Brain microvascular endothelial cell (primary cell): Measurements from ENCODE around the gene CRLF3.

Source experiments
- DNase-seq: peaks from one replicate; pipeline ENCODE4 v3.0.0-alpha.2; 2020
- H3K27ac ChIP-seq: fragments of 250-450 bp; sonication (Bioruptor Pico); 2 replicates; pipeline ENCODE4 v1.5.1; 2020; ENCODE audit warnings: mild to moderate bottlenecking, moderate library complexity
- H3K27me3 ChIP-seq: fragments of 250-450 bp; sonication (Bioruptor Pico); replicated peaks from 2 replicates; pipeline ENCODE4 v1.5.1; 2020; ENCODE audit warnings: mild to moderate bottlenecking
- H3K36me3 ChIP-seq: fragments of 250-450 bp; sonication (Bioruptor Pico); replicated peaks from 2 replicates; pipeline ENCODE4 v1.5.1; 2020; ENCODE audit warnings: mild to moderate bottlenecking
- H3K4me3 ChIP-seq: 2 replicates; pipeline ENCODE4 v1.5.1; 2011; ENCODE audit warnings: low read depth, mild to moderate bottlenecking, control low read depth, low read length, moderate library complexity
- in situ Hi-C: cut with HindIII; loops from 2 replicates; pipeline ENCODE4 v1.10.0; 2017; ENCODE audit warnings: low sequenced_read_pairs, low pct_ligation_motif_present
- TF ChIP-seq, protein P1 (sequence below): IDR thresholded peaks from 2 replicates; pipeline ENCODE4 v1.5.1; 2011; ENCODE audit warnings: low read depth, mild to moderate bottlenecking, moderate library complexity, low read length, control low read depth, inconsistent platforms; ENCODE audit errors: missing control alignments

Gene CRLF3, protein sequence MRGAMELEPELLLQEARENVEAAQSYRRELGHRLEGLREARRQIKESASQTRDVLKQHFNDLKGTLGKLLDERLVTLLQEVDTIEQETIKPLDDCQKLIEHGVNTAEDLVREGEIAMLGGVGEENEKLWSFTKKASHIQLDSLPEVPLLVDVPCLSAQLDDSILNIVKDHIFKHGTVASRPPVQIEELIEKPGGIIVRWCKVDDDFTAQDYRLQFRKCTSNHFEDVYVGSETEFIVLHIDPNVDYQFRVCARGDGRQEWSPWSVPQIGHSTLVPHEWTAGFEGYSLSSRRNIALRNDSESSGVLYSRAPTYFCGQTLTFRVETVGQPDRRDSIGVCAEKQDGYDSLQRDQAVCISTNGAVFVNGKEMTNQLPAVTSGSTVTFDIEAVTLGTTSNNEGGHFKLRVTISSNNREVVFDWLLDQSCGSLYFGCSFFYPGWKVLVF

DNA sequence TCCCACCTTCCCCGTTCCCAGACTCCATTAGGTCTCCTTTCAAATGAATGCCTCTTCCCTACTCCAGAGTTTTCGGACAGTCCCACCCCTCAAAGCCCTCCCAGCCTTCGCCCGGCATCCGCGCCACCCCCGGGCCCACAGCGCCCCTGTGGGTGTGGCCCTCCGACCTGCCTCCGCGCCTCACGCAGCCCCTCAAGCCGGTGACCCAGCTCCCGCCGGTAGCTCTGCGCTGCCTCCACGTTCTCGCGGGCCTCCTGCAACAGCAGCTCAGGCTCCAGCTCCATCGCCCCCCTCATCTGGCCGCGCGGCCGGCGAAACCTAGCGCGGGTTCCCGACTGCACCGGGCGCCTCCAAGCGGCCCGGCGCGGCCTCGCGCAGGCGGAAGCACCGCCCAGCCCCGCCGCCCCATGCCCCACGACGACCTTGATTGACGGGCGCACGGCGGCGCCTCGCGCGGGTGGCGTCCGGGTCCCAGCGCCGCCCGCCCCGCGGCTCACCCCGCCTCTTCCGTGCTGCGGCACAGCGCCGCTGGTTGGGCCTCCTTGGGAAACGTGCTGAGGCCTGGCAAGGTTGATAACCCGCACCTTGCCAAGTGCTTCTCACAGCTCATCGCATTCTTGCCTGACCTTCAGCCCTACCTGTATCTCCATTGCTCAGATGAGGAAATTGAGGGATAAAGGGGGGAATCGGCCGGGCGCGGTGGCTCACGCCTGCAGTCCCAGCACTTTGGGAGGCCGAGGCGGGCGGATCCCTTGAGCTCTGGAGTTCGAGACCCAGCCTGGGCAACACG is at the start of gene CRLF3:
Gene CRLF3 (minus strand): TSS at position 337 of the 790 bp plus-strand sequence. CDS start 41 bp downstream, at position 296.
- H3K36me3 ChIP-seq = no peaks in the 10 kb centered on the region
- H3K27ac ChIP-seq = peak within 1 kb of the TSS; percentile 62
- H3K4me3 ChIP-seq = peak within 1 kb of the TSS; percentile 91
- peak; percentile 80 for DNase-seq
- no peaks in the 10 kb centered on the region for H3K27me3 ChIP-seq
- in situ Hi-C loops = no loop called here
- TF ChIP-seq, protein P1, sequence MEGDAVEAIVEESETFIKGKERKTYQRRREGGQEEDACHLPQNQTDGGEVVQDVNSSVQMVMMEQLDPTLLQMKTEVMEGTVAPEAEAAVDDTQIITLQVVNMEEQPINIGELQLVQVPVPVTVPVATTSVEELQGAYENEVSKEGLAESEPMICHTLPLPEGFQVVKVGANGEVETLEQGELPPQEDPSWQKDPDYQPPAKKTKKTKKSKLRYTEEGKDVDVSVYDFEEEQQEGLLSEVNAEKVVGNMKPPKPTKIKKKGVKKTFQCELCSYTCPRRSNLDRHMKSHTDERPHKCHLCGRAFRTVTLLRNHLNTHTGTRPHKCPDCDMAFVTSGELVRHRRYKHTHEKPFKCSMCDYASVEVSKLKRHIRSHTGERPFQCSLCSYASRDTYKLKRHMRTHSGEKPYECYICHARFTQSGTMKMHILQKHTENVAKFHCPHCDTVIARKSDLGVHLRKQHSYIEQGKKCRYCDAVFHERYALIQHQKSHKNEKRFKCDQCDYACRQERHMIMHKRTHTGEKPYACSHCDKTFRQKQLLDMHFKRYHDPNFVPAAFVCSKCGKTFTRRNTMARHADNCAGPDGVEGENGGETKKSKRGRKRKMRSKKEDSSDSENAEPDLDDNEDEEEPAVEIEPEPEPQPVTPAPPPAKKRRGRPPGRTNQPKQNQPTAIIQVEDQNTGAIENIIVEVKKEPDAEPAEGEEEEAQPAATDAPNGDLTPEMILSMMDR = peak; percentile 29

DNA sequence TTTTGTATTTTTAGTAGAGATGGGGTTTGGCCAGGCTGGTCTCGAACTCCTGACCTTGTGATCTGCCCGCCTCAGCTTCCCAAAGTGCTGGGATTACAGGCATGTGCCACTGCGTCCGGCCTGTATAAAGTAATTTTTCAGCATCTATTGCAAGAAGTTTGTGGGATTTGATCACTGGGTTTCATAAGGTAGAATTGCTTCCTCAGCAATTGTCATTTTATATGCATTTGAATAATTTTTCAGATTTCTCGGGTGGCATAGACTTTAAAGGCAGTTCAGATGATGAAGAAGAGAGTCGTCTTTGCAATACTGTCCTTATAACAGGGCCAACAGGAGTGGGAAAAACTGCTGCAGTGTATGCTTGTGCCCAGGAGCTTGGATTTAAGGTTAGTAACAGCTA is 44.5 kb upstream of the CRLF3 start:
- H3K4me3 ChIP-seq = no peak overlapping the region
- TF ChIP-seq, protein P1 = no peak
- no peak for DNase-seq
- H3K27me3 ChIP-seq = no peaks in the 10 kb centered on the region
- H3K27ac ChIP-seq = no peak overlapping the region
- H3K36me3 ChIP-seq = no peaks in the 10 kb centered on the region
- in situ Hi-C loops = no loop called here

DNA sequence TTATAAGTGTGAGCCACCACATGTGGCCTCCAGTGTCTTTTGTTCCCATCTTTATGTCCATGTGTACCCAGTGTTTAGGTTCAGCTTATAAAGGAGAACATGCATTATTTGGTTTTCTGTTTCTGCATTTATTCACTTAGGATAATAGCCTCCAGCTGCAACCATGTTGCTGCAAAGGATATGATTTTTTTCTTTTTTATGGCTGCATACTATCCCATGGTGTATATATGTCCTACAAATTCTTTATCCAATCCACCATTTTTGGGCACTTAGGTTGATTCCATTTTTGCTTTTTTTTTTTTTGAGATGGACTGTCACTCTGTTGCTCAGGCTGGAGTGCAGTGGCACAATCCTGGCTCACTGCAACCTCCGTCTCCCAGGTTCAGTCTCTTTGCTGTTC is 40.1 kb upstream of the CRLF3 start:
- DNase-seq = no peak
- H3K4me3 ChIP-seq = no peak overlapping the region
- no peaks in the 10 kb centered on the region for H3K27me3 ChIP-seq
- H3K27ac ChIP-seq = no peak overlapping the region
- H3K36me3 ChIP-seq = no peaks in the 10 kb centered on the region
- in situ Hi-C loops = no loop called here
- TF ChIP-seq, protein P1 = no peak

DNA sequence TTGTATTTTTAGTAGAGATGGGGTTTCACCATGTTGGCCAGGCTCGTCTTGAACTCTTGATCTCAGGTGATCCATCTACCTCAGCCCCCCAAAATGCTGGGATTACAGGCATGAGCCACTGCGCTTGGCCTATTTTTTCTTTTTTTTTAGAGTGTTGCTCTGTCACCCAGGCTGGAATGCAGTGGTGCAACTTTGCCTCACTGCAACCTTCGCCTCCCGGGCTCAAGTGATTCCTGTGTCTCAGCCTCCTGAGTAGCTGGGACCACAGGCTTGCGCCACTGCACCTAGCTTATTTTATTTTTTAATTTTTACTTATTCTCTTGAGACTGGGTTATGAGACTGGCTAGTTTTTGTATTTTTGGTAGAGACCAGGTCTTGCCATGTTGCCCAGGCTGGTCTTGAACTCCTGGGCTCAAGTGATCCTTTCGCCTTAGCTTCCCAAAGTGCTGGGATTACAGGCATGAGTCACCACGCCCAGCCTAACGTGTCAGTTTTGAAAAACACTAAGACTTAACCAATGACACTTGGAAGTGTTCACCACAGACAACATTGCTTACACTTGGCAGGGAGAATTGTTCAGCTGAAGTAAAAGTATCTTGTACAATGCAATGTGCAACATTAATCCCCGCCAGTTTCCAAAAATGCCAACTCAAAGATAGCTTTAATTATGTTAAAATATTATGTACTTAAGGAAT is 34.2 kb upstream of the CRLF3 start:
- DNase-seq = no peak
- H3K36me3 ChIP-seq = no peaks in the 10 kb centered on the region
- no peak overlapping the region for H3K27ac ChIP-seq
- TF ChIP-seq, protein P1 = no peak
- no peaks in the 10 kb centered on the region for H3K27me3 ChIP-seq
- no peak overlapping the region for H3K4me3 ChIP-seq
- in situ Hi-C loops = no loop called here

DNA sequence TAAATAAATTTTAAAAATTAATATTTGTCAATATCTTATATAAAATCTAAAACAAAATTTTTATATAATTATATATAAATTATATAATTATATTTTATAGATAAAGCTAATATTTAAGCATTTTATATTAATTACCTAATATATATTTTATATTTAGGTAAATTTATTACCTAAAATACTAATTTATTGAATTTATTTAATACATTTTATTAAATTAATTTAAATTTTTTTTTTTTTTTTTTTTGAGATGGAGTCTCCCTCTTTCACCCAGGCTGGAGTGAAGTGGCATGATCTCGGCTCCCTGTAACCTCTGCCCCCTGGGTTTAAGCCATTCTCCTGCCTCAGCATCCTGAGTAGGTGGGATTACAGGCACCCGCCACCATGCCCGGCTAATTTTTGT is 29.7 kb upstream of the CRLF3 start:
- H3K27ac ChIP-seq = no peak overlapping the region
- no peak overlapping the region for H3K4me3 ChIP-seq
- in situ Hi-C loops = no loop called here
- no peaks in the 10 kb centered on the region for H3K27me3 ChIP-seq
- DNase-seq = no peak
- TF ChIP-seq, protein P1 = no peak
- peaks cover 2% of the 10 kb centered on the region for H3K36me3 ChIP-seq
